Measurements from ENCODE around the gene TM7SF3. TPM values are rescaled to one million over a fixed set of nuclear protein-coding genes. Genes with fewer than 3 reads are reported as not detected.
"Not testable (repeated sequence)": the region's sequence is repeated elsewhere in the genome, so short reads cannot be mapped to it uniquely, and the experiment has no call there.

Gene TM7SF3
- total and polyA plus RNA-seq, 2 donors (not counting 3 experiments of a cell fraction or from before 2014, with no cell fraction given), result 54.8 to 70.7 TPM

DNA sequence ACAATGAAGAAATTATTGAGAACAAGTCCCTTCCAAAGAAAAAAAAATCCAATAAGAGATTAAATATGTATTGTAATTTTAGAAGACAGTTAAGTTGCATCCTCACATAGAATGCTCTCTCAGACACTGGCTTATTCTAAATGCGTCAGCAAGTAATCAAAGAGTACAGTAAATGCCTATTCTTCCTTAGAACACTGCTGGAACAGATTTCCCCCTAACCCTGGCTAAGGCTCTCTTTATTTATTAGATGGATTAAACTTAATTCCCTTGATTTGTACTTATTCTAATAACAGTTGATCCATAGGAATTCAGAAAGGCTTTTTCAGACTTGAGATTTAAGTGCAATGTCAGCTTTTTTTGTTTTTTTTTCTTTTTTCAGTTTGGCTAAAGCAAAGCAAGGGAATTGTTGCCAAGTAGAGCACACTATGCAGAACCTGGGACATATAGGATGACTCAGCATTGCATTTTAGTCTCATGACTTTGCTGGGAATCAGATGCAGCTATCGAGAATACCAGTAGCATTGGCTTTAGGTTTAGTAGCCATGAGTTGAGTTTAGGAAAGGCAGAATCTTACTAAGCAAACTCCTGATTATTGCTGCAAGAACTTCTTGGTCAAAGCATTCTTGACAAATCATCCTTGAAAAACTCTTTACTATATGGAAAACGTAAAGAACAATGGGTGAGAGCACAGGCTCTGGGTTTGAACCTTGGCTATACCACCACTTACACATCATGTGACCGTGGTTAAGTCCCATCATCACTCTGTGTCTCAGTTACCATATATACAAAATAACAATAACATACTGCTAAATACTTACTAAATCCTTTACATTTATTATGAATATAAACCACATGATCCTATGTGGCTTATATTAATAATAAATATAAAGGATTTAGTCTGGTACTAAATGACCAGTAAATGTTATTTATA, 34.9 kb upstream of the TM7SF3 start:
- no peaks in the 10 kb centered on the region for H4K20me1 ChIP-seq (replicated peaks; ENCODE audit: control insufficient read depth, extremely low read depth, insufficient read depth, low read length)
- CTCF ChIA-PET, result interaction anchor here (0.8 to 2.3 kb wide), 3 partner anchors 10 to 257 kb away, joined by 3 to 7 read pairs (median 5); no protein-coding TSS in a partner anchor
- H3K9ac ChIP-seq (replicated peaks; ENCODE audit: extremely low read depth, insufficient read depth, low read length), result no peak overlapping the region
- no peaks in the 10 kb centered on the region for H3K9me3 ChIP-seq (replicated peaks; ENCODE audit: control insufficient read depth, insufficient read depth, low read length)
- dilution Hi-C loops (cut with MboI; ENCODE audit: extremely low pct_ligation_motif_present, low sequenced_read_pairs) (no loop called here), intact Hi-C loops (cut with micrococcal nuclease) (no loop called here)
- no peaks in the 10 kb centered on the region for H3K36me3 ChIP-seq (ENCODE audit: control insufficient read depth in 2 of 2, extremely low read depth in 1 of 2, insufficient read depth in 2 of 2, low read length in 2 of 2)
- POLR2A ChIA-PET, result no interaction called here
- no peaks in the 10 kb centered on the region for H3K27me3 ChIP-seq (ENCODE audit: control insufficient read depth in 2 of 2, insufficient read depth in 2 of 2, low read length in 2 of 2)
- FAIRE-seq (no peak), DNase-seq (ENCODE audit: low read depth, low spot score) (peak; percentile 28)
- no TSS peak for BruUV-seq (replicated peaks)
- no peak overlapping the region for H3K27ac ChIP-seq (ENCODE audit: insufficient read depth, low read depth, low read length)
- no peak overlapping the region for H3K4me2 ChIP-seq (ENCODE audit: insufficient read depth, low read length)
- H3K79me2 ChIP-seq (ENCODE audit: control insufficient read depth, insufficient read depth, low read length), result no peaks in the 10 kb centered on the region
- no peak overlapping the region for H3K4me3 ChIP-seq (replicated peaks in 1 of 3; ENCODE audit: insufficient read depth in 1 of 3, low read depth in 1 of 3, low read length in 3 of 3)
- no peaks in the 10 kb centered on the region for H3K4me1 ChIP-seq (ENCODE audit: control insufficient read depth, extremely low read depth, insufficient read depth, low read length)
- TF ChIP-seq POLR2A (IDR thresholded peaks at IDR 0.05; ENCODE audit: low read depth, low read length), result no peak
- no peak for TF ChIP-seq GATA2 (IDR thresholded peaks at IDR 0.05; ENCODE audit: insufficient read depth, insufficient read length, low read depth, low read length)
- TF ChIP-seq, protein P1, sequence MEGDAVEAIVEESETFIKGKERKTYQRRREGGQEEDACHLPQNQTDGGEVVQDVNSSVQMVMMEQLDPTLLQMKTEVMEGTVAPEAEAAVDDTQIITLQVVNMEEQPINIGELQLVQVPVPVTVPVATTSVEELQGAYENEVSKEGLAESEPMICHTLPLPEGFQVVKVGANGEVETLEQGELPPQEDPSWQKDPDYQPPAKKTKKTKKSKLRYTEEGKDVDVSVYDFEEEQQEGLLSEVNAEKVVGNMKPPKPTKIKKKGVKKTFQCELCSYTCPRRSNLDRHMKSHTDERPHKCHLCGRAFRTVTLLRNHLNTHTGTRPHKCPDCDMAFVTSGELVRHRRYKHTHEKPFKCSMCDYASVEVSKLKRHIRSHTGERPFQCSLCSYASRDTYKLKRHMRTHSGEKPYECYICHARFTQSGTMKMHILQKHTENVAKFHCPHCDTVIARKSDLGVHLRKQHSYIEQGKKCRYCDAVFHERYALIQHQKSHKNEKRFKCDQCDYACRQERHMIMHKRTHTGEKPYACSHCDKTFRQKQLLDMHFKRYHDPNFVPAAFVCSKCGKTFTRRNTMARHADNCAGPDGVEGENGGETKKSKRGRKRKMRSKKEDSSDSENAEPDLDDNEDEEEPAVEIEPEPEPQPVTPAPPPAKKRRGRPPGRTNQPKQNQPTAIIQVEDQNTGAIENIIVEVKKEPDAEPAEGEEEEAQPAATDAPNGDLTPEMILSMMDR (IDR thresholded peaks at IDR 0.05; ENCODE audit: extremely low read depth in 1 of 2, insufficient read depth in 1 of 2, low read depth in 1 of 2, low read length in 2 of 2), result no peak
- TF ChIP-seq POLR2AphosphoS5 (IDR thresholded peaks at IDR 0.05; ENCODE audit: insufficient read depth, low read depth, low read length), result no peak
- TF ChIP-seq EZH2 (IDR thresholded peaks at IDR 0.05; ENCODE audit: borderline replicate concordance, low read depth, low read length, severe bottlenecking), result no peak
- TF ChIP-seq FOS (IDR thresholded peaks at IDR 0.05; ENCODE audit: borderline replicate concordance, insufficient read depth, low read length), result no peak
- H3K9me1 ChIP-seq (replicated peaks; ENCODE audit: control insufficient read depth, extremely low read depth, insufficient read depth, low read length), result no peaks in the 10 kb centered on the region
- H2AFZ ChIP-seq (ENCODE audit: low read depth, low read length), result peak overlapping the region; percentile 8

DNA sequence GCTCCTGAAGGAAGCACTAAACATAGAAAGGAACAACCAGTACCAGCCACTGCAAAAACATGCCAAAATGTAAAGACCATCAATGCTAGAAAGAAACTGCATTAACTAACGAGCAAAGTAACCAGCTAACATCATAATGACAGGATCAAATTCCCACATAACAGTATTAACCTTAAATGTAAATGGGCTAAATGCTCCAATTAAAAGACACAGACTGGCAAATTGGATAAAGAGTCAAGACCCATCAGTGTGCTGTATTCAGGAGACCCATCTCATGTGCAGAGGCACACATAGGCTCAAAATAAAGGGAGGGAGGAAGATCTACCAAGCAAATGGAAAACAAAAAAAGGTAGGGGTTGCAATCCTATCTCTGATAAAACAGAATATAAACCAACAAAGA, 27.8 kb upstream of the TM7SF3 start:
- H4K20me1 ChIP-seq (replicated peaks; ENCODE audit: control insufficient read depth, extremely low read depth, insufficient read depth, low read length); H3K9me1 ChIP-seq (replicated peaks; ENCODE audit: control insufficient read depth, extremely low read depth, insufficient read depth, low read length); BruUV-seq (replicated peaks); H3K4me2 ChIP-seq (ENCODE audit: insufficient read depth, low read length); H3K4me1 ChIP-seq (ENCODE audit: control insufficient read depth, extremely low read depth, insufficient read depth, low read length); dilution Hi-C loops (cut with MboI; ENCODE audit: extremely low pct_ligation_motif_present, low sequenced_read_pairs); H3K79me2 ChIP-seq (ENCODE audit: control insufficient read depth, insufficient read depth, low read length); POLR2A ChIA-PET; H3K9me3 ChIP-seq (replicated peaks; ENCODE audit: control insufficient read depth, insufficient read depth, low read length); H3K27ac ChIP-seq (ENCODE audit: insufficient read depth, low read depth, low read length); intact Hi-C loops (cut with micrococcal nuclease); FAIRE-seq; H3K36me3 ChIP-seq (ENCODE audit: control insufficient read depth in 2 of 2, extremely low read depth in 1 of 2, insufficient read depth in 2 of 2, low read length in 2 of 2); H3K27me3 ChIP-seq (ENCODE audit: control insufficient read depth in 2 of 2, insufficient read depth in 2 of 2, low read length in 2 of 2); H3K4me3 ChIP-seq (replicated peaks in 1 of 3; ENCODE audit: insufficient read depth in 1 of 3, low read depth in 1 of 3, low read length in 3 of 3); CTCF ChIA-PET; H3K9ac ChIP-seq (replicated peaks; ENCODE audit: extremely low read depth, insufficient read depth, low read length); H2AFZ ChIP-seq (ENCODE audit: low read depth, low read length); DNase-seq (ENCODE audit: low read depth, low spot score): not testable (repeated sequence)

DNA sequence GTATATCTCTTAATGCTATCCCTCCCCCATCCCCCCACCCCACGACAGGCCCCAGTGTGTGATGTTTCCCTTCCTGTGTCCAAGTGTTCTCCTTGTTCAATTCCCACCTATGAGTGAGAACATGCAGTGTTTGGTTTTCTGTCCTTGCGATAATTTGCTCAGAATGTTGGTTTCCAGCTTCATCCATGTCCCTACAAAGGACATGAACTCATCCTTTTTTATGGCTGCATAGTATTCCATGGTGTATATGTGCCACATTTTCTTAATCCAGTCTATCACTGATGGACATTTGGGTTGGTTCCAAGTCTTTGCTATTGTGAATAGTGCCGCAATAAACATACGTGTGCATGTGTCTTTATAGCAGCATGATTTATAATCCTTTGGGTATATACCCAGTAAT, 26.5 kb upstream of the TM7SF3 start:
- dilution Hi-C loops (cut with MboI; ENCODE audit: extremely low pct_ligation_motif_present, low sequenced_read_pairs), result not testable (repeated sequence)

More for the DNA sequence above, 26.5 kb upstream of the TM7SF3 start:
- H3K36me3 ChIP-seq (ENCODE audit: control insufficient read depth in 2 of 2, extremely low read depth in 1 of 2, insufficient read depth in 2 of 2, low read length in 2 of 2); POLR2A ChIA-PET; H3K79me2 ChIP-seq (ENCODE audit: control insufficient read depth, insufficient read depth, low read length); intact Hi-C loops (cut with micrococcal nuclease); H3K9ac ChIP-seq (replicated peaks; ENCODE audit: extremely low read depth, insufficient read depth, low read length); H3K27me3 ChIP-seq (ENCODE audit: control insufficient read depth in 2 of 2, insufficient read depth in 2 of 2, low read length in 2 of 2); H3K9me3 ChIP-seq (replicated peaks; ENCODE audit: control insufficient read depth, insufficient read depth, low read length); H4K20me1 ChIP-seq (replicated peaks; ENCODE audit: control insufficient read depth, extremely low read depth, insufficient read depth, low read length); H3K4me1 ChIP-seq (ENCODE audit: control insufficient read depth, extremely low read depth, insufficient read depth, low read length); H3K4me2 ChIP-seq (ENCODE audit: insufficient read depth, low read length); H3K27ac ChIP-seq (ENCODE audit: insufficient read depth, low read depth, low read length); H3K9me1 ChIP-seq (replicated peaks; ENCODE audit: control insufficient read depth, extremely low read depth, insufficient read depth, low read length); H3K4me3 ChIP-seq (replicated peaks in 1 of 3; ENCODE audit: insufficient read depth in 1 of 3, low read depth in 1 of 3, low read length in 3 of 3); BruUV-seq (replicated peaks); H2AFZ ChIP-seq (ENCODE audit: low read depth, low read length); DNase-seq (ENCODE audit: low read depth, low spot score); FAIRE-seq: not testable (repeated sequence)
- CTCF ChIA-PET, result interaction anchor here (5.3 kb wide), 1 partner anchor 265 kb away, joined by 65 read pairs; no protein-coding TSS in a partner anchor

All from endothelial cell of umbilical vein (primary cell).